Measurements from ENCODE around the gene AKAP13. TPM values are rescaled to one million over a fixed set of nuclear protein-coding genes. Genes with fewer than 3 reads are reported as not detected.

AKAP13 gene
- total RNA-seq, 2 donors from 2014 or later: 87.3 to 106 TPM

DNA sequence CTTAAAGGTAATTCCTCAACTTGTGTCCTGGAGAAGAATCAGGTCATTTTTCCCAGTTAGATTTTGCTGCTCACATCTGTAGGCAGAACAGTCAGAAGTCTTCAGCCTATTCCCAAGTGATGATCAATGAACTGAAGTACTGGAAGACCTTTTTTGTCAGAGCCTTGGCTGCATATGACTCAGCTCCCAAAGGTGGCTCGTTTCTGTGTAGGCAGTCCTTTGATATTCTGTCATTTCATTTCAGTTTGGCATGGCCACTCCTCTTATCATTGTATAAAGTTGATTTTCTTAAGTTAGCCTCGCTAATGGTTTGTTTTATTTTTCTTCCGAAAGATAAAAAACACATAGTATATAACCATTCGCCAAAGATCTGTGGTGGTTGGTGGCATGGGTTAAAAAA is 323.7 kb downstream of the AKAP13 start:
- Histone ChIP-seq H3K9me3 (no peaks in the 10 kb centered on the region), H3K9ac (ENCODE audit: low read depth in 2 of 2, low read length in 2 of 2) (no peak overlapping the region), H3K4me1 (peaks cover 14% of the 10 kb centered on the region), H3K36me3 (no peaks in the 10 kb centered on the region), H3K27ac (peak overlapping the region; percentile 74), H3K27me3 (no peaks in the 10 kb centered on the region), H3K4me3 (no peak overlapping the region)
- intact Hi-C loops (cut with DNase I): no loop called here
- no peak for TF ChIP-seq CTCF (IDR thresholded peaks at IDR 0.05)
- DNase-seq: no peak

DNA sequence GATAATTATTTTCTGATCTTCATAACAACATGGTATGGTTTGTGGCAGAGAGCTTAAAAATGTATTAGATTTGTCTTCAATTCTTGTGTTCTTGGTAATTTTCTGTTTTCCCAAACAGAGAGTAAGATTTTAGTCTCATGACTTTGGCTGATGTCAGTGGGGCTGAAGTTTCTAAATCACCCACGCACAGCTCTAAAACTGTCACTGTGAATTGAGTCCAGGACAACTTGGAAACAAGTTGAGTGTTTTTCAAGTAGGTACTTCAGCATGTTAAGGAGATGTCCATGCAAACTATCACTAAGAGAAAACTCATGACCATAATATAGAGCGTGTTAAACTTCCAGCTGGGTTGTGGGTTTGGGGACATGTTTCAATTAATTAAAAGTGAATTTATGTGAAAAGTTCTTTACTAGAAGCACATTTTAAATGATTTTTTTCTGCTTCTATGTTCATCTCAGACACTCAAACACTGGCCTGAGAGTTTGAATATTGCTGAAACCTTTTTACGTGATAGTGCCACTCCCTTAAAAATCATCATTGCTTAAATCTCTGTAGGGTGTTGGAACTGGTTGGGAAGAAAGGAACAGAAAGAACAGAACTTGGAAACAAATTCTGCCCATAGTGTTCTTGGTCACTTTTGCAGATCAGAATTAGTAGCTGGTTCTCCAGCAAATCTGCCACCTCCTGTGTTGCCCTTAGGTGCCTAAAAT is 324.5 kb downstream of the AKAP13 start:
- Histone ChIP-seq H3K36me3 (no peaks in the 10 kb centered on the region), H3K4me1 (peaks cover 14% of the 10 kb centered on the region), H3K27me3 (no peaks in the 10 kb centered on the region), H3K9me3 (no peaks in the 10 kb centered on the region), H3K9ac (ENCODE audit: low read depth in 2 of 2, low read length in 2 of 2) (no peak overlapping the region), H3K27ac (peak overlapping the region; percentile 74), H3K4me3 (no peak overlapping the region)
- no peak for DNase-seq
- intact Hi-C loops (cut with DNase I): no loop called here
- no peak for TF ChIP-seq CTCF (IDR thresholded peaks at IDR 0.05)

- Histone ChIP-seq H3K36me3 (no peaks in the 10 kb centered on the region), H3K4me1 (peaks cover 14% of the 10 kb centered on the region), H3K27me3 (no peaks in the 10 kb centered on the region), H3K27ac (peak overlapping the region; percentile 82), H3K9ac (ENCODE audit: low read depth in 2 of 2, low read length in 2 of 2) (peak overlapping the region; percentile 46 to 58), H3K4me3 (no peak overlapping the region), H3K9me3 (no peaks in the 10 kb centered on the region)
- DNase-seq: peak; percentile 45
- intact Hi-C loops (cut with DNase I): no loop called here
- TF ChIP-seq CTCF (IDR thresholded peaks at IDR 0.05): no peak
These were observed 326.5 kb downstream of the AKAP13 start for GRCh38 chr15:85706779-85707518.

GRCh38 chr15:85707519-85708338 is 327.3 kb downstream of the AKAP13 start:
- H3K9me3 ChIP-seq: no peaks in the 10 kb centered on the region
- H3K4me3 ChIP-seq: no peak overlapping the region
- intact Hi-C loops (cut with DNase I): no loop called here
- H3K36me3 ChIP-seq: no peaks in the 10 kb centered on the region
- no peak for TF ChIP-seq CTCF (IDR thresholded peaks at IDR 0.05)
- H3K4me1 ChIP-seq: peaks cover 14% of the 10 kb centered on the region
- H3K27me3 ChIP-seq: no peaks in the 10 kb centered on the region
- peak overlapping the region in 1 of 2 donors; percentile 58 for H3K9ac ChIP-seq (ENCODE audit: low read depth in 2 of 2, low read length in 2 of 2)
- peak; percentile 52 for DNase-seq
- peak overlapping the region; percentile 82 for H3K27ac ChIP-seq

DNA sequence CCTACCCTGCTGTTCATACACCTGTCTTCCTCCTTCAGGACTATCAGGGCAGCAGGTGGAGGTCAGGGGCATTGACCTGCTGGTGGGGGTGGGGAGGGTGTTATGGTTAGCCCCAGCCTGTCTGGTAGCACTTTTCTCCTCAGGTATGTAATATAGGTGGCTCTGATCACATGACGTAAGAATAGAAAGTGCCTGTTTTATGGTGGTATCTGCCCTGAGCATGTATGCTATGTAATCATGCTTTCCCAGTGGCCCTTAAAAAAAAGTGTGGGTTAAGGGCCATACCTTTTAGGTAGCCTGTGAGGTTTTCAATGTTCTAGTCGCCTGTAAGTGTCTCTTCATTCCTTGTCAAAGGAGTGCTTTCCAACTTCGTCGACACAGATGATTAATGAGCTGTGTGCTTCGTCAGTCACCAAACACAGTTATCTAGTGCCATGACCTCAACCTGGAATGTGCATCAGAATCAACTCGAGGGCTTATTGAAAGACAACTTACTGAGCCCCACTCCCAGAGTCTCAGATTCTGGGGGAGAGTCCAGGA is 328.1 kb downstream of the AKAP13 start:
- H3K27me3 ChIP-seq: no peaks in the 10 kb centered on the region
- no peak overlapping the region for H3K27ac ChIP-seq
- no peaks in the 10 kb centered on the region for H3K36me3 ChIP-seq
- no peak overlapping the region for H3K4me3 ChIP-seq
- intact Hi-C loops (cut with DNase I): no loop called here
- H3K4me1 ChIP-seq: peaks cover 14% of the 10 kb centered on the region
- no peak overlapping the region for H3K9ac ChIP-seq (ENCODE audit: low read depth in 2 of 2, low read length in 2 of 2)
- peak; percentile 50 for DNase-seq
- H3K9me3 ChIP-seq: no peaks in the 10 kb centered on the region
- TF ChIP-seq CTCF (IDR thresholded peaks at IDR 0.05): no peak
